DND-41 (cell line): ENCODE measurements around the gene OGFRL1.

Source experiments
- ATAC-seq: fragments of 200-7000 bp; cut with Tn5 transposase; 3 replicates; pipeline ENCODE4 v1.9.1; 2021; ENCODE audit warnings: low read depth; ENCODE audit not compliant: insufficient read depth
- DNase-seq: peaks from one replicate; pipeline ENCODE4 v3.0.0-alpha.2; 2020
- H2AFZ ChIP-seq: 2 replicates; pipeline ENCODE4 v1.6.0; 2012; ENCODE audit warnings: low read depth, low read length
- H3K27ac ChIP-seq: 2 replicates; pipeline ENCODE4 v1.5.1; 2012; ENCODE audit warnings: low read length, inconsistent platforms
- H3K27me3 ChIP-seq: fragments of 200-600 bp; sonication (generic); 2 replicates; pipeline ENCODE4 v1.6.0; 2012; ENCODE audit warnings: low read length, mild to moderate bottlenecking, inconsistent platforms; ENCODE audit not compliant: insufficient read depth, poor library complexity
- H3K36me3 ChIP-seq: 2 replicates; pipeline ENCODE4 v1.5.1; 2012; ENCODE audit warnings: low read length, inconsistent platforms; ENCODE audit not compliant: insufficient read depth
- H3K4me1 ChIP-seq: 2 replicates; pipeline ENCODE4 v1.5.1; 2012; ENCODE audit warnings: mild to moderate bottlenecking, low read length; ENCODE audit not compliant: insufficient read depth
- H3K4me2 ChIP-seq: 2 replicates; pipeline ENCODE4 v1.6.0; 2012; ENCODE audit warnings: mild to moderate bottlenecking, moderate library complexity, low read length, inconsistent platforms; ENCODE audit not compliant: insufficient read depth
- H3K4me3 ChIP-seq, 2 experiments: fragments of 200-600 bp in 1 of 2; shearing (Covaris generic) in 1 of 2; 2 replicates each; pipeline ENCODE4 v1.5.1; 2012 to 2016; ENCODE audit warnings: inconsistent platforms in 2 of 2, low read length in 2 of 2, mild to moderate bottlenecking in 2 of 2, low read depth in 1 of 2, moderate library complexity in 1 of 2
- H3K79me2 ChIP-seq: 2 replicates; pipeline ENCODE4 v1.6.0; 2012; ENCODE audit warnings: low read length, inconsistent platforms; ENCODE audit not compliant: insufficient read depth
- H3K9ac ChIP-seq: 2 replicates; pipeline ENCODE4 v1.6.0; 2012; ENCODE audit warnings: low read depth, mild to moderate bottlenecking, inconsistent platforms, low read length, moderate library complexity
- H3K9me3 ChIP-seq: 2 replicates; pipeline ENCODE4 v1.5.1; 2012; ENCODE audit warnings: low read length, moderate library complexity, mild to moderate bottlenecking, inconsistent platforms; ENCODE audit not compliant: insufficient read depth, severe bottlenecking
- H4K20me1 ChIP-seq: 2 replicates; pipeline ENCODE4 v1.6.0; 2012; ENCODE audit warnings: low read length; ENCODE audit not compliant: insufficient read depth
- CTCF ChIP-seq: IDR thresholded peaks from 2 replicates; pipeline ENCODE4 v1.5.1; 2012; ENCODE audit warnings: borderline replicate concordance, low read length, moderate library complexity, mild to moderate bottlenecking; ENCODE audit not compliant: poor library complexity, severe bottlenecking; ENCODE audit errors: extremely low read depth
- EZH2 ChIP-seq: IDR thresholded peaks from 3 replicates; pipeline ENCODE4 v1.6.1; 2012; ENCODE audit warnings: borderline replicate concordance, low read depth, mild to moderate bottlenecking, moderate library complexity, low read length, inconsistent platforms; ENCODE audit not compliant: severe bottlenecking

Gene OGFRL1

GRCh38 chr6:71342772-71343171 lies 54.2 kb downstream of the OGFRL1 start:
- Histone ChIP-seq H3K4me3 (no peak overlapping the region), H3K27ac (no peak overlapping the region), H3K27me3 (peaks cover 3% of the 10 kb centered on the region), H3K36me3 (no peaks in the 10 kb centered on the region), H4K20me1 (no peaks in the 10 kb centered on the region), H3K9me3 (no peaks in the 10 kb centered on the region), H3K9ac (no peak overlapping the region), H3K4me1 (no peaks in the 10 kb centered on the region), H3K79me2 (no peaks in the 10 kb centered on the region), H2AFZ (no peak overlapping the region), H3K4me2 (no peak overlapping the region)
- TF ChIP-seq EZH2: no peak
- no peak for TF ChIP-seq CTCF
- ATAC-seq (no peak), DNase-seq (no peak)

- Histone ChIP-seq H3K4me1 (no peaks in the 10 kb centered on the region), H3K4me2 (no peak overlapping the region), H2AFZ (no peak overlapping the region), H4K20me1 (no peaks in the 10 kb centered on the region), H3K4me3 (no peak overlapping the region), H3K27ac (no peak overlapping the region), H3K79me2 (no peaks in the 10 kb centered on the region), H3K36me3 (no peaks in the 10 kb centered on the region), H3K9ac (no peak overlapping the region), H3K9me3 (no peaks in the 10 kb centered on the region), H3K27me3 (peaks cover 6% of the 10 kb centered on the region)
- ATAC-seq: no peak
- TF ChIP-seq EZH2: no peak
- no peak for TF ChIP-seq CTCF
- no peak for DNase-seq
Observed at GRCh38 chr6:71345476-71346333, 57.1 kb downstream of the OGFRL1 start.

GRCh38 chr6:71346334-71346694 lies 57.7 kb downstream of the OGFRL1 start:
- Histone ChIP-seq H3K4me1 (no peaks in the 10 kb centered on the region), H3K27me3 (peaks cover 6% of the 10 kb centered on the region), H3K79me2 (no peaks in the 10 kb centered on the region), H3K4me2 (no peak overlapping the region), H4K20me1 (no peaks in the 10 kb centered on the region), H3K4me3 (no peak overlapping the region), H2AFZ (no peak overlapping the region), H3K9ac (no peak overlapping the region), H3K27ac (no peak overlapping the region), H3K36me3 (no peaks in the 10 kb centered on the region), H3K9me3 (no peaks in the 10 kb centered on the region)
- no peak for TF ChIP-seq EZH2
- TF ChIP-seq CTCF: no peak
- DNase-seq: no peak
- no peak for ATAC-seq
